IPS-18c (cell line): ENCODE measurements around the gene FNIP1.
"Not testable (repeated sequence)": the region's sequence is repeated elsewhere in the genome, so short reads cannot be mapped to it uniquely, and the experiment has no call there.

Experiments used
- H3K4me3 ChIP-seq: 2 replicates; pipeline ENCODE4 v1.7.0; 2013; ENCODE audit warnings: low read depth, mild to moderate bottlenecking, low read length, moderate library complexity; ENCODE audit not compliant: insufficient read depth
- H3K9me3 ChIP-seq: one replicate; pipeline ENCODE4 v1.6.1; 2013; ENCODE audit warnings: mild to moderate bottlenecking, low read length, moderate library complexity; ENCODE audit not compliant: control insufficient read depth, insufficient read depth

The FNIP1 gene

GRCh38 chr5:131635684-131636572, 160.9 kb downstream of the FNIP1 start:
- peak overlapping the region; percentile 96 for H3K4me3 ChIP-seq
- H3K9me3 ChIP-seq: no peaks in the 10 kb centered on the region

- H3K4me3 ChIP-seq: peak within 1 kb of the TSS; percentile 96
- no peaks in the 10 kb centered on the region for H3K9me3 ChIP-seq
Measured at GRCh38 chr5:131634996-131635683, 161.7 kb downstream of the FNIP1 start, which contains the start of gene RAPGEF6. RAPGEF6 (minus strand) TSS chr5:131635229; CDS start chr5:131635030, 199 bp downstream.

- H3K4me3 ChIP-seq: peak overlapping the region; percentile 96
- H3K9me3 ChIP-seq: no peaks in the 10 kb centered on the region
Measured at GRCh38 chr5:131634666-131634995, 162.2 kb downstream of the FNIP1 start.

GRCh38 chr5:131634238-131634637, 162.6 kb downstream of the FNIP1 start:
- Histone ChIP-seq H3K4me3 (peak overlapping the region; percentile 96), H3K9me3 (no peaks in the 10 kb centered on the region)

- peak overlapping the region; percentile 96 for H3K4me3 ChIP-seq
- no peaks in the 10 kb centered on the region for H3K9me3 ChIP-seq
Measured at GRCh38 chr5:131633830-131634229, 163.0 kb downstream of the FNIP1 start.

- Histone ChIP-seq H3K9me3 (no peaks in the 10 kb centered on the region), H3K4me3 (no peak overlapping the region)
Measured at GRCh38 chr5:131630963-131631350, 165.9 kb downstream of the FNIP1 start.

- H3K4me3 ChIP-seq: no peak overlapping the region
- no peaks in the 10 kb centered on the region for H3K9me3 ChIP-seq
Measured at GRCh38 chr5:131630208-131630962, 166.4 kb downstream of the FNIP1 start.

- H3K9me3 ChIP-seq: no peaks in the 10 kb centered on the region
- H3K4me3 ChIP-seq: no peak overlapping the region
Measured at GRCh38 chr5:131628990-131629389, 167.8 kb downstream of the FNIP1 start.

GRCh38 chr5:131627207-131627865, 169.5 kb downstream of the FNIP1 start:
- Histone ChIP-seq H3K9me3 (no peaks in the 10 kb centered on the region), H3K4me3 (no peak overlapping the region)

GRCh38 chr5:131622633-131623032, 174.2 kb downstream of the FNIP1 start:
- H3K4me3 ChIP-seq: no peak overlapping the region
- no peaks in the 10 kb centered on the region for H3K9me3 ChIP-seq

- not testable (repeated sequence) for H3K9me3 ChIP-seq, H3K4me3 ChIP-seq
Measured at GRCh38 chr5:131621164-131621563, 175.7 kb downstream of the FNIP1 start.

GRCh38 chr5:131619102-131619501, 177.7 kb downstream of the FNIP1 start:
- Histone ChIP-seq H3K4me3 (no peak overlapping the region), H3K9me3 (no peaks in the 10 kb centered on the region)

- H3K9me3 ChIP-seq: no peaks in the 10 kb centered on the region
- H3K4me3 ChIP-seq: no peak overlapping the region
Measured at GRCh38 chr5:131617140-131617822, 179.5 kb downstream of the FNIP1 start.

GRCh38 chr5:131615957-131616356, 180.9 kb downstream of the FNIP1 start:
- H3K9me3 ChIP-seq: no peaks in the 10 kb centered on the region
- no peak overlapping the region for H3K4me3 ChIP-seq

- H3K4me3 ChIP-seq: no peak overlapping the region
- no peaks in the 10 kb centered on the region for H3K9me3 ChIP-seq
Measured at GRCh38 chr5:131613423-131613822, 183.4 kb downstream of the FNIP1 start.

- no peaks in the 10 kb centered on the region for H3K9me3 ChIP-seq
- no peak overlapping the region for H3K4me3 ChIP-seq
Measured at GRCh38 chr5:131611064-131611381, 185.8 kb downstream of the FNIP1 start.
